ENCODE data around the gene CWH43.
"Not testable (repeated sequence)": the region's sequence is repeated elsewhere in the genome, so short reads cannot be mapped to it uniquely, and the experiment has no call there.

Gene CWH43

GRCh38 chr4:48970471-48970921 lies 15.6 kb upstream of the CWH43 start:
- Histone ChIP-seq H3K79me2 (no peaks in the 10 kb centered on the region), H3K27me3 (ENCODE audit: control insufficient read depth, insufficient read depth, low read length) (no peaks in the 10 kb centered on the region), H2AFZ (no peak overlapping the region), H3K4me3 (ENCODE audit: low read depth, low read length) (no peak overlapping the region), H3K36me3 (ENCODE audit: control insufficient read depth, insufficient read depth, low read length) (no peaks in the 10 kb centered on the region), H3K9me3 (ENCODE audit: control insufficient read depth, low read length) (no peaks in the 10 kb centered on the region), H3K27ac (no peak overlapping the region), H3K4me2 (ENCODE audit: low read length) (no peak overlapping the region), H3K4me1 (no peaks in the 10 kb centered on the region), H3K9ac (no peak overlapping the region)
- no peak for TF ChIP-seq CTCF (IDR thresholded peaks at IDR 0.05)

DNA sequence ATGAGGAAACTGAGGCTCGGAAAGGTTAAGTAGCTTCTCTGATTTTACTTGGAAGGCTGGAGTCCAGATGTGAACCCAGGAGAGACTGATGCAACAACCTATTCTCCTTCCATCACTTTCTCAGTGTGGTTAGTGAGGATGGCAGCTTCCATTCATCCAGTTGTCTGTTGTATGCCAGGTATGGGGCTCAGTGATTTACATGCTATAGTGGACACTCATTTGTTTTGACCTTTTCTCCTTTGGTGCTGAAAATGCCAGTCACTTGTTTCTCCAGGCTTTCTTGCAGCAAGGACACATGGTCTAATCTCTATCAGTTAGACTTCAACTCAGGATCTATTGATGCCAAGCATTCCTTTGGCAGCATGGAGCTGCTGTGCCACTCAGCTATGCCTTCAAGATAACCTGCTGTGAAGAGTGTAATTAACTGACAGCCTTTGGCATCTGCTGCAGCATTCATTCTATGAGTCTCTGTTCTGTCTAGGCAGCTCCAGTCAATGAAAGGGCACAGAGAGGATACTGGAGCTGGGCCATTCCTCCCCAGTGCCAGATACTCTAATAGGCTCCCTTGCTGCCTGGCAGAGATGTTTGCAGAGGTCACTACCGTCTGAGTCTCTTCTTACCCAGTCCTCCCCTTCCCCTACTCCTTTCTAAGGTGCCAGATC lies 11.0 kb upstream of the CWH43 start:
- Histone ChIP-seq H3K27me3 (ENCODE audit: control insufficient read depth, insufficient read depth, low read length) (no peaks in the 10 kb centered on the region), H2AFZ (no peak overlapping the region), H3K9me3 (ENCODE audit: control insufficient read depth, low read length) (no peaks in the 10 kb centered on the region), H3K36me3 (ENCODE audit: control insufficient read depth, insufficient read depth, low read length) (no peaks in the 10 kb centered on the region), H3K4me3 (ENCODE audit: low read depth, low read length) (no peak overlapping the region), H3K79me2 (no peaks in the 10 kb centered on the region), H3K4me1 (no peaks in the 10 kb centered on the region), H3K27ac (no peak overlapping the region), H3K9ac (no peak overlapping the region), H3K4me2 (ENCODE audit: low read length) (no peak overlapping the region)
- TF ChIP-seq CTCF (IDR thresholded peaks at IDR 0.05): no peak

GRCh38 chr4:48976041-48976440 lies 10.0 kb upstream of the CWH43 start:
- Histone ChIP-seq H3K4me2 (ENCODE audit: low read length) (no peak overlapping the region), H3K36me3 (ENCODE audit: control insufficient read depth, insufficient read depth, low read length) (no peaks in the 10 kb centered on the region), H3K79me2 (no peaks in the 10 kb centered on the region), H3K9ac (no peak overlapping the region), H3K4me3 (ENCODE audit: low read depth, low read length) (no peak overlapping the region), H3K4me1 (no peaks in the 10 kb centered on the region), H3K27me3 (ENCODE audit: control insufficient read depth, insufficient read depth, low read length) (no peaks in the 10 kb centered on the region), H2AFZ (no peak overlapping the region), H3K9me3 (ENCODE audit: control insufficient read depth, low read length) (no peaks in the 10 kb centered on the region), H3K27ac (no peak overlapping the region)
- no peak for TF ChIP-seq CTCF (IDR thresholded peaks at IDR 0.05)

DNA sequence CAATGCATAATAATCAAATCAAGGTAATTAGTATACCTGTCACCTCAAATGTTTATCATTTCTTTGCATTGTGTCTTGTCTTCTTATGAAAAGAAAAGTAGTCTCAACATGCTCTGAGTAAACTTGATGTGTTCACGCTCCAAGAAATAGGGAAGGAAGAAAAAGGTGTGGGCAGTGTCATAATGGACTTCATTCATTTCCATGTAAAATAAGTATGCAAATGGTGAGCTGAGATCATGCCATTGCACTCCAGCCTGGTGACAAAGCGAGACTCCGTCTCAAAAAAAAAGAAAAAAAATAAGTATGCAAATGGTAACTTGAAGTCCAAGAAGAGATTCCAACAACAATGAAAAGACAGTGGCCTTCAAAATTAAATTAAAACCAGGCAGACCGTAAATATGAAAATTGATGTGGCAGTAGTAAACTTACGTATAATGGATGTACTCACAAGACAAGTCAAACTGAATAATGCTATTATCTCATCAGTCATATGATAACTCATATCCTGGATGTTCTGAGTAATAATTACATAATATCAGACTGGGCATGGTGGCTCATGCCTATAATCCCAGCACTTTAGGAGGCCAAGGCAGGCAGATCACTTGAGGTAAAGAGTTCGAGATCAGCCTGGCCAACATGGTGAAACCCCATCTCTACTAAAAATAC lies 6.0 kb upstream of the CWH43 start:
- Histone ChIP-seq H3K27ac (no peak overlapping the region), H3K4me1 (no peaks in the 10 kb centered on the region), H3K9ac (no peak overlapping the region), H2AFZ (no peak overlapping the region), H3K79me2 (no peaks in the 10 kb centered on the region), H3K4me2 (ENCODE audit: low read length) (no peak overlapping the region), H3K9me3 (ENCODE audit: control insufficient read depth, low read length) (no peaks in the 10 kb centered on the region), H3K36me3 (ENCODE audit: control insufficient read depth, insufficient read depth, low read length) (no peaks in the 10 kb centered on the region), H3K4me3 (ENCODE audit: low read depth, low read length) (no peak overlapping the region), H3K27me3 (ENCODE audit: control insufficient read depth, insufficient read depth, low read length) (no peaks in the 10 kb centered on the region)
- no peak for TF ChIP-seq CTCF (IDR thresholded peaks at IDR 0.05)

DNA sequence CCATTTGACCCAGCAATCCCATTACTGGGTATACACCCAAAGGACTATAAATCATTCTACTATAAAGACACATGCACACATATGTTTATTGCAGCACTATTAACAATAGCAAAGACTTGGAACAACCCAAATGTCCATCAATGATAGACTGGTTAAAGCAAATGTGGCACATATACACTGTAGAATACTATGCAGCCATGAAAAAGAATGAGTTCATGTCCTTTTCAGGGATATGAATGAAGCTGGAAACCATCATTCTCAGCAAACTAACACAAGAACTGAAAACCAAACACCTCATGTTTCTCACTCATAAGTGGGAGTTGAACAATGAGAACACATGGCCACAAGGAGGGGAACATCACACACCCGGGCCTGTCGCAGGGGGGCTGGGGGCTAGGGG lies 2.1 kb upstream of the CWH43 start:
- H3K27ac ChIP-seq; H3K36me3 ChIP-seq (ENCODE audit: control insufficient read depth, insufficient read depth, low read length); H2AFZ ChIP-seq; H3K9ac ChIP-seq; H3K27me3 ChIP-seq (ENCODE audit: control insufficient read depth, insufficient read depth, low read length); H3K4me2 ChIP-seq (ENCODE audit: low read length); H3K9me3 ChIP-seq (ENCODE audit: control insufficient read depth, low read length); H3K4me3 ChIP-seq (ENCODE audit: low read depth, low read length); H3K4me1 ChIP-seq; H3K79me2 ChIP-seq: not testable (repeated sequence)
